Measurements from ENCODE around the gene AAK1.
"Not testable (repeated sequence)": the region's sequence is repeated elsewhere in the genome, so short reads cannot be mapped to it uniquely, and the experiment has no call there.

The AAK1 gene

GRCh38 chr2:69456154-69456553 is 187.4 kb downstream of the AAK1 start:
- FAIRE-seq: no peak
- no peak for TF ChIP-seq CTCF (IDR thresholded peaks at IDR 0.05; ENCODE audit: insufficient read depth, missing control alignments)
- no peak for DNase-seq (ENCODE audit: insufficient read length, low spot score)

- DNase-seq (ENCODE audit: insufficient read length, low spot score) (no peak), FAIRE-seq (no peak)
Observed at GRCh38 chr2:69454976-69455375, 188.6 kb downstream of the AAK1 start.

GRCh38 chr2:69453475-69454129 is 189.9 kb downstream of the AAK1 start:
- TF ChIP-seq CTCF (IDR thresholded peaks at IDR 0.05; ENCODE audit: insufficient read depth, missing control alignments): no peak
- no peak for FAIRE-seq
- DNase-seq (ENCODE audit: insufficient read length, low spot score): no peak

More at GRCh38 chr2:69454976-69455375, 188.6 kb downstream of the AAK1 start:
- no peak for TF ChIP-seq CTCF (IDR thresholded peaks at IDR 0.05; ENCODE audit: insufficient read depth, missing control alignments)

GRCh38 chr2:69452687-69453086 is 190.9 kb downstream of the AAK1 start:
- FAIRE-seq (no peak), DNase-seq (ENCODE audit: insufficient read length, low spot score) (no peak)

GRCh38 chr2:69450735-69451416 is 192.7 kb downstream of the AAK1 start:
- DNase-seq (ENCODE audit: insufficient read length, low spot score) (no peak), FAIRE-seq (no peak)
- no peak for TF ChIP-seq CTCF (IDR thresholded peaks at IDR 0.05; ENCODE audit: insufficient read depth, missing control alignments)

More at GRCh38 chr2:69452687-69453086, 190.9 kb downstream of the AAK1 start:
- TF ChIP-seq CTCF (IDR thresholded peaks at IDR 0.05; ENCODE audit: insufficient read depth, missing control alignments): no peak

- FAIRE-seq: no peak
- TF ChIP-seq CTCF (IDR thresholded peaks at IDR 0.05; ENCODE audit: insufficient read depth, missing control alignments): no peak
- no peak for DNase-seq (ENCODE audit: insufficient read length, low spot score)
Observed at GRCh38 chr2:69449906-69450305, 193.6 kb downstream of the AAK1 start.

- not testable (repeated sequence) for DNase-seq (ENCODE audit: insufficient read length, low spot score); FAIRE-seq
Observed at GRCh38 chr2:69443673-69444072, 199.9 kb downstream of the AAK1 start.

- not testable (repeated sequence) for FAIRE-seq; DNase-seq (ENCODE audit: insufficient read length, low spot score)
Observed at GRCh38 chr2:69439499-69439898, 204.0 kb downstream of the AAK1 start.
